ENCODE results near the gene DDN.

DNA sequence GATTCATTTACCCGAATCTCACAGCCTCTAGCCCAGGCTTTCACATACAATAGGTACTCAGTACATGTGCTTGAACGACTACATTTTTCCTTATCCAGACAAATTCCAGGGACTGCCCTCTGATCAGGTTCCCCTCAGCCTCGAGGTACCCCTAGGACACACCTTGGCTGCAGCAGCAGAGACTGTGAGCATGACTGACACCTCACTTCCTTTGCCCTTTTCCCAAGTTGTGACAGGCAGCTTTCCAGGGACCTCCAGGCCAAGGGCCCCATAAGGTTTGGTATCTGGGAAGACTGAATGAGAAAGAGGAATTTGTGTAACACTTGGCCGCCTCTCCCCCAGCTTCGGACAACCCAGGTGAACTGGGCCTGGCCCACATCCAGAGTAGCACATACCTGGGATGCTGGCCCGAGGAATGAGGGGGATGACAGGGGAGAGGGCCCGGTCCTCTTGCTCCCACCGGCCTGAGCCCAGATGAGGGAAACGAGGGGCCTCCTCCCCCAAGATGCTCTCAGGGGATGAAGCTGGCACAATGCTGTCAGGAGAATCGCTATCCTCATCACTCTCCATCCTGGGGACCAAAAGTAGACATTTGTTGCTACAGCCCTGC lies 29.6 kb upstream of the DDN start:
- no peak for TF ChIP-seq CTCF (conservative IDR thresholded peaks at IDR 0.05)
- TF ChIP-seq ZFX (IDR thresholded peaks at IDR 0.05), result no peak
